C4-2B (cell line): ENCODE measurements around the gene SLC26A4.

Source experiments
- CTCF ChIP-seq: fragments of 450-650 bp; conservative IDR thresholded peaks from 2 replicates; pipeline ENCODE4 v1.5.1; 2017; ENCODE audit warnings: mild to moderate bottlenecking
- ZFX ChIP-seq: fragments of 450-650 bp; IDR thresholded peaks from 2 replicates; pipeline ENCODE4 v1.6.1; 2017

GRCh38 chr7:107684287-107684686 is 23.7 kb downstream of the SLC26A4 start:
- TF ChIP-seq CTCF (no peak), ZFX (no peak)
